Measurements from ENCODE around the gene FLII. TPM values are rescaled to one million over a fixed set of nuclear protein-coding genes. Genes with fewer than 3 reads are reported as not detected.

Gene FLII
- total RNA-seq, 1 experiment from 2014 or later = 225 TPM

GRCh38 chr17:18267366-18267765, 8.8 kb upstream of the FLII start:
- Histone ChIP-seq H3K4me3 (ENCODE audit: insufficient read depth, low read depth, low read length) (no peak overlapping the region), H3K27me3 (ENCODE audit: control insufficient read depth, insufficient read depth, low read length) (no peaks in the 10 kb centered on the region), H3K36me3 (replicated peaks; ENCODE audit: control insufficient read depth, insufficient read depth, low read length) (peaks cover 7% of the 10 kb centered on the region)
- DNase-seq = peak; percentile 48

GRCh38 chr17:18263885-18264682, 5.5 kb upstream of the FLII start:
- H3K4me3 ChIP-seq (ENCODE audit: insufficient read depth, low read depth, low read length) = no peak overlapping the region
- H3K36me3 ChIP-seq (replicated peaks; ENCODE audit: control insufficient read depth, insufficient read depth, low read length) = peaks cover 7% of the 10 kb centered on the region
- no peaks in the 10 kb centered on the region for H3K27me3 ChIP-seq (ENCODE audit: control insufficient read depth, insufficient read depth, low read length)
- DNase-seq = peak; percentile 43

DNA sequence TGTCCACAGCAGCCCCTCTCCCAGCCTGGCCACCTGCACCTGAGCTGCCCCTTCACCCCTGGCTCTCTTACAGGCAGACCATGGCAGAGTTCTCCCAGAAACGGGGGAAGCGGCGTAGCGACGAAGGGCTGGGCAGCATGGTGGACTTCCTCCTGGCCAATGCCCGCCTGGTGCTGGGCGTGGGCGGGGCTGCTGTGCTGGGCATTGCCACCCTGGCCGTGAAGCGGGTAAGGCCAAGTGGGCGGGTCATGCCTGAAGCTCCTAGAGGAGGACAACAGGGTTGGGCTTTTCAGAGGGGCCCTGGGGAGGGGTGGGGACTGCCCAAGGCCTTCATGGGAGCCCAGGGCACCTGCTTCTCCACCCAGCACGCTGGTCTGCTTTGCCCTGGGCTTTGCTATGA, 4.1 kb upstream of the FLII start:
- peaks cover 7% of the 10 kb centered on the region for H3K36me3 ChIP-seq (replicated peaks; ENCODE audit: control insufficient read depth, insufficient read depth, low read length)
- no peak overlapping the region for H3K4me3 ChIP-seq (ENCODE audit: insufficient read depth, low read depth, low read length)
- DNase-seq = peak; percentile 41
- no peaks in the 10 kb centered on the region for H3K27me3 ChIP-seq (ENCODE audit: control insufficient read depth, insufficient read depth, low read length)

DNA sequence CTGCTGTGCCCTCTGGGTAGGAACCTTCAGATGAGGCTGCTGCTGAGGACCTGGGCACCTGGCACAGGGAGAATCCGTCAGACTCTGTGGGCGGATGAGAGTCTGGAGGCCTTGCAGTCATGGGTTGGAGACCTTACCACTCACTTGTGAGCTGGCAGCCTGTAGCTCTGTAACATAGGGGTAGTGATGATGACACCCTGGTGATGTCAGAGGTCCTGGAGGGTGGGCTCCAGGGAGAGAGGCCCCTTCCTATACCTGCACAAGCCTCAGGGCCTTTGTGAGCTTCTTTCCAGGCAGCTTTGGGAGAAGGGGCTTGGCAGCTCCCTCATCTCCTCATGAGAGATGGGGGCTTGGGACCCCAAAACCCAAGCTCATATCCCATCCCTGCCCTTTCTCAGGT, 3.6 kb upstream of the FLII start:
- DNase-seq = no peak
- no peak overlapping the region for H3K4me3 ChIP-seq (ENCODE audit: insufficient read depth, low read depth, low read length)
- no peaks in the 10 kb centered on the region for H3K27me3 ChIP-seq (ENCODE audit: control insufficient read depth, insufficient read depth, low read length)

GRCh38 chr17:18261659-18262058, 3.1 kb upstream of the FLII start:
- peaks cover 7% of the 10 kb centered on the region for H3K36me3 ChIP-seq (replicated peaks; ENCODE audit: control insufficient read depth, insufficient read depth, low read length)
- no peak for DNase-seq
- H3K27me3 ChIP-seq (ENCODE audit: control insufficient read depth, insufficient read depth, low read length) = no peaks in the 10 kb centered on the region
- H3K4me3 ChIP-seq (ENCODE audit: insufficient read depth, low read depth, low read length) = peak overlapping the region; percentile 76

More for the DNA sequence above, 3.6 kb upstream of the FLII start:
- peaks cover 7% of the 10 kb centered on the region for H3K36me3 ChIP-seq (replicated peaks; ENCODE audit: control insufficient read depth, insufficient read depth, low read length)

DNA sequence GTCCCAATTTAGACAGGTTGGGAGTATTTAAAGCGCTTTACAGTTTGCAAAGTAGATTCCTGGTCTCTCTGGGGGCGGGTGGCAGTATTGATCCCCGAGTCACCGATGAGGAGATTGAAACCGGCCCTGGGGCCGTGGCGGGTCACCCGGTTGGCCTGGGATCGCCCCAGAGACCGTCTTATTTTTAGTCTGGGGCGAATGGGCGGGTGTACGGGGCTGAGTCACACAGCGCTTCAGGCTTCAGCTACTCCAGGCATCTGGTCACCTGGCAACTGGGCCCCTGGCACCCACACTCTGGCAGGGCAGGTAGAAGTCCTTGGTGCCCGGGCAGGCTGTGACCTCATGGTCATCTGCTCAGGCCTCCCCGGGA, 2.6 kb upstream of the FLII start:
- Histone ChIP-seq H3K36me3 (replicated peaks; ENCODE audit: control insufficient read depth, insufficient read depth, low read length) (peaks cover 7% of the 10 kb centered on the region), H3K27me3 (ENCODE audit: control insufficient read depth, insufficient read depth, low read length) (no peaks in the 10 kb centered on the region), H3K4me3 (ENCODE audit: insufficient read depth, low read depth, low read length) (peak overlapping the region; percentile 76)
- DNase-seq = peak; percentile 84

- DNase-seq = peak; percentile 99
- Histone ChIP-seq H3K4me3 (ENCODE audit: insufficient read depth, low read depth, low read length) (peak within 1 kb of the TSS; percentile 76), H3K27me3 (ENCODE audit: control insufficient read depth, insufficient read depth, low read length) (no peaks in the 10 kb centered on the region), H3K36me3 (replicated peaks; ENCODE audit: control insufficient read depth, insufficient read depth, low read length) (peaks cover 12% of the 10 kb centered on the region)
These were observed 2.0 kb upstream of the FLII start, which contains the start of gene MIEF2 for GRCh38 chr17:18260332-18261145. MIEF2 (plus strand) TSS chr17:18260662; CDS start chr17:18262721, 2,059 bp downstream.

DNA sequence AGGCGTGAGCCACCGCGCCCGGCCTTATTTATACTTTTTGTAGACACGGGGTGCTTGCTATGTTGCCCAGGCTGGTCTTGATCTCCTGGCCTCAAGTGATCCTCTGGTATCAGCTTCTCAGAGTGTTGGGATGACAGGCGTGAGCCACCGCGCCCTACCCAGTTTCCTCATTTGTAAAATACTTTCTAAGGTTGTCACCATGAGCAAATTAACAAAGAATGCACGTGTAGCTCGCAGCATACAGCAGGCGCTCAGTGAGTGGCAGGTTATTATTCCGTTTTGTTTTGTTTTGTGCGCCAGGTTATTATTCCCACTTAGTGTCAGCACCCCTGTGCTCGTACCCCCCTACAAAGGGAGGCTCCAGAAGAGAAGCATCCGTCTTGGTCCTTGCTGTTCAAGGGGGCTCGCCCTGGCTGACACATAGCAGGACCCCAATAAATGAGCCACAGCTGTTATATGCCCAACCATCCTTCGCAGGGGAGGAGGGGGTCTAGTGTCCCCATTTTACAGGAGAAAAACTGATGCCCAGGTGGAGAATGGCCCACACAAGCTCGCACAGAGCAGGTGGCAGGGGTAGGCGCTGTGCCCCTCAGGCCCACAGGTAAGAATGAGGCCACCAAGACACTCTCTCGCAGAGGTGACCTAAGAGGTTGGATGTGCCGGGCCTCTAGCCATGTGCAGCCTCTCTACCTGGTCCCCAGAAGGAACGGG, 1.2 kb upstream of the FLII start:
- peaks cover 14% of the 10 kb centered on the region for H3K36me3 ChIP-seq (replicated peaks; ENCODE audit: control insufficient read depth, insufficient read depth, low read length)
- no peaks in the 10 kb centered on the region for H3K27me3 ChIP-seq (ENCODE audit: control insufficient read depth, insufficient read depth, low read length)
- no peak for DNase-seq
- peak overlapping the region; percentile 39 for H3K4me3 ChIP-seq (ENCODE audit: insufficient read depth, low read depth, low read length)

- Histone ChIP-seq H3K36me3 (replicated peaks; ENCODE audit: control insufficient read depth, insufficient read depth, low read length) (peaks cover 20% of the 10 kb centered on the region), H3K27me3 (ENCODE audit: control insufficient read depth, insufficient read depth, low read length) (no peaks in the 10 kb centered on the region), H3K4me3 (ENCODE audit: insufficient read depth, low read depth, low read length) (peak overlapping the region; percentile 92)
- DNase-seq = peak; percentile 93
These were observed 569 bp downstream of the FLII start for GRCh38 chr17:18257982-18258355.

GRCh38 chr17:18257268-18257981, 1.1 kb downstream of the FLII start:
- H3K27me3 ChIP-seq (ENCODE audit: control insufficient read depth, insufficient read depth, low read length) = no peaks in the 10 kb centered on the region
- H3K36me3 ChIP-seq (replicated peaks; ENCODE audit: control insufficient read depth, insufficient read depth, low read length) = peaks cover 23% of the 10 kb centered on the region
- peak overlapping the region; percentile 92 for H3K4me3 ChIP-seq (ENCODE audit: insufficient read depth, low read depth, low read length)
- peak; percentile 91 for DNase-seq

- no peaks in the 10 kb centered on the region for H3K27me3 ChIP-seq (ENCODE audit: control insufficient read depth, insufficient read depth, low read length)
- no peak for DNase-seq
- peaks cover 29% of the 10 kb centered on the region for H3K36me3 ChIP-seq (replicated peaks; ENCODE audit: control insufficient read depth, insufficient read depth, low read length)
- no peak overlapping the region for H3K4me3 ChIP-seq (ENCODE audit: insufficient read depth, low read depth, low read length)
These were observed 1.8 kb downstream of the FLII start for GRCh38 chr17:18256776-18257175.

DNA sequence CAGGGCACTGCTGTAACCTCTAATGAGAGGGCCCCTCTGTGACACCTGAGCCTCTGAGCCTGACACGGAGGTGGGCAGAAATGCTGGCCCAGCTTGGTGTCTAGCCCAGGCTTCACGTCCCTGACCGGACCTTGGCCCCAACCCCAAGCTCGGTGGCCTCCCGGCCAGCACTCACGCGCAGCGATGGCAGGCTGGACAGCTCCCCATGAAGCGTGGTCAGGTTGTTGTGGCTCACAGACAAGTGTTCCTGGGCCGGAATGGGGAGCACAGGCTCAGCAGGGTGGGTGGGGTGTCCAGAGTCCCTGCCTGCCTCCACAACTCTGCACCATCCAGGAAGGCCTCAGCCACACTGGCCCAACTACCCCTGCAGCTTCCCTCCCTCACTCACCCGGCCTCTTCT, 2.2 kb downstream of the FLII start:
- Histone ChIP-seq H3K36me3 (replicated peaks; ENCODE audit: control insufficient read depth, insufficient read depth, low read length) (peaks cover 29% of the 10 kb centered on the region), H3K4me3 (ENCODE audit: insufficient read depth, low read depth, low read length) (no peak overlapping the region), H3K27me3 (ENCODE audit: control insufficient read depth, insufficient read depth, low read length) (no peaks in the 10 kb centered on the region)
- no peak for DNase-seq

DNA sequence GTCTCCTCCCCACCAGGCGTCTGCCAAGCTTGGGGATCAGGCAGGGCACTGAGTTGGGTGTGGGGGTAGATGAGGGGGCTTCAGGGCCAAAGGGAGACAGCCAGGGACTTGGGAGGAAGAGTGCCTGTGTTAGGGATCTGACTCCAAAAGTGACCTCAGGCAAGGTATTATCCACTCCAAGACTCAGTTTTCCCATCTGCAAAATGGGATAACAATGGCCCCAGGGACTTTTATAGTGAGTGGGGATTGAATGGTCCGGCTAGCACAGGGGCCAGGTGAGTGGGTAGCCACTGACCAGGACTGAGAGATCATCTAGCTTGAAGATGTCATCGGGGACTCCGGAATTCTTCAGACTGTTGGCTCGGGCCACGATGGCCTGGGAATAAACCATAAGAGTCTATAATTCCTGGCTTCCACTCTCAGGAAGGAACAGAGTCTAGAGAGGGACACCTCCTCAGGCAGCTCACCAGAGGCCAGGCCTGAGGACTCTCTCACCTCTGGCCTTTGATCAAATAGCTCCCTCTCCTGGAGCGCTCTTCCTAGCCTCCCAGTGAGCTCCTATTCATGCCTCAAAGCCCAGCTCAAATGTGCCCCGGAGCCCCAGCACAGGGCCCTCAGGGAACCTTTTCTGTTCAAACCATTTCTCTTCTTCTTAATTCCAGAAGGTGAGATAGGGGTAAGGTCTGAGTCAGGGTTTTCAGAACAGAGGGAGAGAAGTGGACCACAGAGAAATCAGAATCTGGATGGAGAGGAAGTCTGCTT, 3.5 kb downstream of the FLII start:
- H3K36me3 ChIP-seq (replicated peaks; ENCODE audit: control insufficient read depth, insufficient read depth, low read length) = peaks cover 37% of the 10 kb centered on the region

More for the DNA sequence above, 3.5 kb downstream of the FLII start:
- H3K4me3 ChIP-seq (ENCODE audit: insufficient read depth, low read depth, low read length) = no peak overlapping the region
- H3K27me3 ChIP-seq (ENCODE audit: control insufficient read depth, insufficient read depth, low read length) = no peaks in the 10 kb centered on the region
- no peak for DNase-seq
